Measurements from ENCODE around the gene INSRR. TPM values are rescaled to one million over a fixed set of nuclear protein-coding genes. Genes with fewer than 3 reads are reported as not detected.
A peak's percentile ranks its signal among the peaks of the same experiment; 100 is the strongest.

The INSRR gene
- total and polyA plus RNA-seq, 9 of the 15 experiments (the other 6 are each of a cell fraction or from before 2014, with no cell fraction given): 0.03 to 0.18 (median 0.06) TPM; not detected in 3

- TF ChIP-seq BHLHE40 (IDR thresholded peaks at IDR 0.05; ENCODE audit: low read length): no peak
- TF ChIP-seq ZNF764 (CRISPR knock-in tag; IDR thresholded peaks at IDR 0.05; ENCODE audit: low read depth): peak; percentile 81
- TF ChIP-seq MXI1 (IDR thresholded peaks at IDR 0.05; ENCODE audit: low read depth, low read length): no peak
- no peak for TF ChIP-seq NONO (IDR thresholded peaks at IDR 0.05; ENCODE audit: low read depth in 2 of 2, low read length in 1 of 2)
- no peak for TF ChIP-seq FOXA1 (IDR thresholded peaks at IDR 0.05; ENCODE audit: borderline replicate concordance)
- TF ChIP-seq HMG20A (CRISPR knock-in tag; conservative IDR thresholded peaks at IDR 0.05): no peak
- TF ChIP-seq MBD1 (CRISPR knock-in tag; IDR thresholded peaks at IDR 0.05): no peak
- no peak for TF ChIP-seq PBX2 (CRISPR knock-in tag; IDR thresholded peaks at IDR 0.05; ENCODE audit: low read depth)
- TF ChIP-seq PBX2 (tag; conservative IDR thresholded peaks at IDR 0.05; ENCODE audit: low read depth): no peak
- TF ChIP-seq NR2C2 (CRISPR knock-in tag; IDR thresholded peaks at IDR 0.05): no peak
- TF ChIP-seq NR2C2 (tag; IDR thresholded peaks at IDR 0.05): no peak
- TF ChIP-seq RBM15 (IDR thresholded peaks at IDR 0.05; ENCODE audit: insufficient read depth, low read length): no peak
- TF ChIP-seq, protein P1, sequence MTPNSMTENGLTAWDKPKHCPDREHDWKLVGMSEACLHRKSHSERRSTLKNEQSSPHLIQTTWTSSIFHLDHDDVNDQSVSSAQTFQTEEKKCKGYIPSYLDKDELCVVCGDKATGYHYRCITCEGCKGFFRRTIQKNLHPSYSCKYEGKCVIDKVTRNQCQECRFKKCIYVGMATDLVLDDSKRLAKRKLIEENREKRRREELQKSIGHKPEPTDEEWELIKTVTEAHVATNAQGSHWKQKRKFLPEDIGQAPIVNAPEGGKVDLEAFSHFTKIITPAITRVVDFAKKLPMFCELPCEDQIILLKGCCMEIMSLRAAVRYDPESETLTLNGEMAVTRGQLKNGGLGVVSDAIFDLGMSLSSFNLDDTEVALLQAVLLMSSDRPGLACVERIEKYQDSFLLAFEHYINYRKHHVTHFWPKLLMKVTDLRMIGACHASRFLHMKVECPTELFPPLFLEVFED (CRISPR knock-in tag; conservative IDR thresholded peaks at IDR 0.05): no peak
- TF ChIP-seq TRIM25 (IDR thresholded peaks at IDR 0.05; ENCODE audit: borderline replicate concordance): no peak
- no peak for TF ChIP-seq ZBED1 (IDR thresholded peaks at IDR 0.05)
- TF ChIP-seq HIVEP1 (CRISPR knock-in tag; IDR thresholded peaks at IDR 0.05): no peak
- no peak for TF ChIP-seq SP2 (IDR thresholded peaks at IDR 0.05; ENCODE audit: extremely low read depth, low read depth, low read length, poor library complexity, severe bottlenecking)
- no peak for TF ChIP-seq PRMT5 (CRISPR knock-in tag; IDR thresholded peaks at IDR 0.05)
- TF ChIP-seq NELFE (IDR thresholded peaks at IDR 0.05; ENCODE audit: insufficient read depth, insufficient read length): no peak
- TF ChIP-seq ESRRA (IDR thresholded peaks at IDR 0.05; ENCODE audit: borderline replicate concordance, low read depth): peak; percentile 43; the same call in 1 of the 2 replicates
- TF ChIP-seq ZNF507 (tag; conservative IDR thresholded peaks at IDR 0.05): no peak
- TF ChIP-seq TSC22D4 (tag; IDR thresholded peaks at IDR 0.05): no peak
Observed at GRCh38 chr1:156838972-156839371, 19.9 kb downstream of the INSRR start (continued).

Measured in K562 (cell line).